Gastroesophageal sphincter (tissue), 3 donors: ENCODE measurements around the gene TAC3.

Experiments
- CTCF ChIP-seq, 4 experiments: fragments of 200-600 bp in 2 of 4; fragments of 450-650 bp in 2 of 4; sonication (generic) in 1 of 4; IDR thresholded peaks; one replicate each; pipeline ENCODE4 v1.5.1; 2017 to 2019; ENCODE audit warnings: antibody characterized with exemption in 4 of 4, mild to moderate bottlenecking in 2 of 4, moderate library complexity in 2 of 4
- EP300 ChIP-seq: sonication (generic); formaldehyde crosslinking; IDR thresholded peaks from one replicate; pipeline ENCODE4 v1.6.1; 2017; ENCODE audit warnings: antibody characterized with exemption, mild to moderate bottlenecking
- POLR2AphosphoS5 ChIP-seq: sonication (generic); formaldehyde crosslinking; IDR thresholded peaks from one replicate; pipeline ENCODE4 v1.6.1; 2017; ENCODE audit warnings: antibody characterized with exemption

DNA sequence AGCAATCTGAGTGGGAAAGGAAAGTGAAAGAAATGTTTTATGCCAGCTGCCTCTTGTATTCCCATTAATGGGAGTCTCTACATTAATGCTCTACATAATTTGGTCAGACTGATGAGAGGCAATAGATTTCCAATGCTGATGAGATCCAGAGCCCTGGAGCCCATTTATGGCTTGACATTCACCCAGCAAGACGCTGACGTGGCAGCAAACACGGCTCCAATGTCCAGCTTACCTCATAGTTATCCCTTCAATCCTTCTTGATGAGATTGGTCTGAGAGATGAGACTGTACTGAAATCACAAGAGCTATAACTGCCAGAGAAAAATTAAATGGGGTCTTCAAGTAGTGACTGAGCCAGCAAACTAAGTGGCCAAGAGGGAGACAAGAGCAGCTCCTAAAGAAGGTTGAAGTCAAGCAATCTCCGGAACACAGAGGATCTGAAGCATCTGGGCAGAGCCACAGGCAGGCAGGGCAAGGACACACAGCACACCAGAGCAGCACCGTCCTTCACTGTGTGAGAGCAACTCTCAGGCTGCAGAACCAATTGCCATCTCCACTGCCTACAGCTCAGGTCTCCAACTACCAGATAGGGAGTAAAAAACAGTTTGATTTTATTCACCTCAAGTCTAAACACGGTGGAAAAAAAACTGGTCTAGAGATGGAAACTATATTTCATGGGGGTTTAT lies 40.9 kb upstream of the TAC3 start:
- no peak for TF ChIP-seq POLR2AphosphoS5
- TF ChIP-seq CTCF (IDR thresholded peaks at IDR 0.05) = no peak
- no peak for TF ChIP-seq EP300
